Skin epidermis (tissue), 12 donors: ENCODE results near the gene TSPEAR.
"Not testable (repeated sequence)": the region's sequence is repeated elsewhere in the genome, so short reads cannot be mapped to it uniquely, and the experiment has no call there.

Source experiments
- H3K27ac ChIP-seq, 21 experiments: fragments of 200-600 bp; sonication (generic) in 11 of 21; one replicate each; pipeline ENCODE4 v1.5.0; 2020; ENCODE audit warnings: mild to moderate bottlenecking in 3 of 21, inconsistent platforms in 2 of 21, moderate library complexity in 2 of 21
- H3K4me3 ChIP-seq, 7 experiments: fragments of 200-600 bp; sonication (generic) in 2 of 7; one replicate each; pipeline ENCODE4 v1.5.0; 2020; ENCODE audit warnings: inconsistent platforms in 2 of 7, mild to moderate bottlenecking in 2 of 7, moderate library complexity in 1 of 7

TSPEAR gene

DNA sequence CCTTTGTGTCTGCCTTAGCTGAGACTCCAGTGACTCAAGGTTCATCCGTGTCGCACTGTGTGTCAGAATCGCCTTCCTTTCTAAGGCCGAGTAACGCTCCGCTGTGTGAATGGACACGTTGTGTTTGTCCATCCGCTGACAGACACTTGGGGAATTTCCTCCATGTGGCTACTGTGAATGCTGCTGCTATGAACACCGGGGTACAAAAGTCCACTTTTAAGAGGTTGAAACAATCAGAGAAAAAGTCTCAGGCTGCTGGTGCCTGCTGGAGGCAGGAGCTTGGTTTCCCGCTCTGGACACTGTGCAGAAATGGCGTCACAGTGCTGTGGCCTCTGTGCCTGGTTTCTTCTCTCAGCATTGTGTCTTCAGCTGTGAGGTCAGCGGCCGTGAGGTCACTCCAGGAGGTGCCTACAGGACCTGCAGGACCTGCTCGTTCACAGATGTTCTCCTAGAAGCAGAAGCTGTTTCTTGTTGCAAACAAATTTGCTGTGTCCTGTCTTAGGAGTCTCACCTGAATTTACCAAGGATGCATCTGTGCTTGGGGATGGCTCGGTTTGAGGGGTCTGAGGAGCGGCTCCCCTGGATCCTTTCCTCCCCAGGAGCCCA lies 205.6 kb downstream of the TSPEAR start:
- Histone ChIP-seq H3K27ac (no peak overlapping the region), H3K4me3 (no peak overlapping the region)

DNA sequence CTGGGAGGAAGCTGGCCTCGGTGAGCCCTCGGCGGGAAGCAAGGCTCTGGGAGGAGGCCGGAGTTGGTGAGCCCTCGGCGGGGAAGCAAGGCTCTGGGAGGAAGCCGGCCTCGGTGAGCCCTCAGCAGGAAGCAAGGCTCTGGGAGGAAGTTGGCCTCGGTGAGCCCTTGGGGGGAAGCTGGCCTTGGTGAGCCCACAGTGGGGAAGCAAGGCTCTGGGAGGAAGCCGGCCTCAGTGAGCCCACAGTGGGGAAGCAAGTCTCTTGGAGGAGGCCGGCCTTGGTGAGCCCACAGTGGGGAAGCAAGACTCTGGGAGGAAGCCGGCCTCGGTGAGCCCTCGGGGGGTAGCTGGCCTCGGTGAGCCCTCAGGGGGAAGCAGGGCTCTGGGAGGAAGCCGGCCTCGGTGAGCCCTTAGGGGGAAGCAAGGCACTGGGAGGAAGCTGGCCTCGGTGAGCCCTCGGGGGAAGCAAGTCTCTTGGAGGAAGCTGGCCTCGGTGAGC lies 207.4 kb downstream of the TSPEAR start:
- no peak overlapping the region for H3K27ac ChIP-seq
- no peak overlapping the region for H3K4me3 ChIP-seq

- not testable (repeated sequence) for H3K27ac ChIP-seq
Measured at GRCh38 chr21:44503006-44503889, 208.1 kb downstream of the TSPEAR start.

GRCh38 chr21:44502171-44502958 lies 209.0 kb downstream of the TSPEAR start:
- no peak overlapping the region for H3K4me3 ChIP-seq
- H3K27ac ChIP-seq = no peak overlapping the region

More at GRCh38 chr21:44503006-44503889, 208.1 kb downstream of the TSPEAR start:
- H3K4me3 ChIP-seq = not testable (repeated sequence)

DNA sequence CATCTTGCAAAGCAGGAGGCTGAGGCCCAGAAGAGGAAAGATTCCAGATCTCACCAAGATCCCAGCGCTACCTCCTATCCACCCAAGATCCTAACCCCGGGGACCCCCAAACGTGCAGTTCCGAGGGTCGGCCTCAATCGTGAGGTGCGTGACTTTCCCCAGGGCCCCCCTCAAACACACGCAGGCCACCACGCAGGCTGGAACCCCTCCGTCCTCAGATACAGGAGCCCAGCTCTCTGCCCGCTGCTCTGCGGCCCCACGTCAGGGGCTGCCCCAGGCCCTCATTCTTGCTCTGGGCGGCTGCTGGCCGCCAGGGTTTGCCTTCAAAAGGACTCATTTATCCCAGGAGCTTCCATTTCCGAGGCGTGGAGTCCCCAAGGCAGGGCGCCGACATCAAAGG lies 211.3 kb downstream of the TSPEAR start:
- H3K27ac ChIP-seq = no peak overlapping the region
- H3K4me3 ChIP-seq = no peak overlapping the region

DNA sequence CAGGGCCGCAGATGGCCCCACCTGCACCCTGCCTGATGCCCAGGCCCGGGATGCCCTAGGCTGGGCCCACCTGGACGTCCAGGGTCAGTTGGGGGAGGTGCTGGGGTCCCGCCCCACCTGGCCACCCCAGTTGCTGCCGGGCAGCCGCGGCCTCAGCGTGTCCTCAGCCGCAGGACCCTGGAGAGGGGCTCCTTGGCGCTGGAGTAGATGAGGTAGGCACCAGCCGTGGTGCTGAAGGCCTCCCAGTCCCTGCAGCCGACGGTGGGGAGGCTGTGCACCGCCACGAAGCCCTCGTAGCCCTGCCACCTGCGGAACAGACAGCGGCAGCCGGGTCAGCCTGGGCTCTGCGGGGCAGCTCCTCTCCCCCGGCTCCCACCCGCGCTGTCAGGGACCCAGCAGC lies 211.7 kb downstream of the TSPEAR start:
- H3K4me3 ChIP-seq = no peak overlapping the region
- H3K27ac ChIP-seq = no peak overlapping the region

DNA sequence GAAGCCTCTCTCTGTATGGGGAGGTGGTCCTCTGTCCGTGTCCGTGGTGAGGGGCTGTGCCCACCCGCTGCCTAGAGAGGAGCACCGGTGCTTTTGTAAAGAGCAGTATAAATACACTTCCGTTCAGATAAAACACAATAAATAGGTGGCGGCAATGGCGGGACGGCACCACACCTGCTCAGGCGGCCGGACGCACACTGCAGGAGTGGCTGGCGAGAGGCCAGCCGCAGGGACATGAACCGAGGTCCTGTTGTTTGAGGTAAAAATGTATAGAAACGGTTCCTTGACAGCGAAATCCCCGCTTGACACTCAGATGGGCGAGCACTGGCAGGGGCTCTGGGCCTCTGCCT lies 212.2 kb downstream of the TSPEAR start:
- H3K27ac ChIP-seq = no peak overlapping the region

GRCh38 chr21:44498280-44499210 lies 212.8 kb downstream of the TSPEAR start:
- peak overlapping the region in 1 of 21 experiments; percentile 28 for H3K27ac ChIP-seq

More for the DNA sequence above, 212.2 kb downstream of the TSPEAR start:
- no peak overlapping the region for H3K4me3 ChIP-seq

GRCh38 chr21:44497703-44498126 lies 213.7 kb downstream of the TSPEAR start:
- H3K4me3 ChIP-seq = no peak overlapping the region
- H3K27ac ChIP-seq = peak overlapping the region in 7 of 21 experiments; percentile 18 to 60 (median 28)

More at GRCh38 chr21:44498280-44499210, 212.8 kb downstream of the TSPEAR start:
- H3K4me3 ChIP-seq = no peak overlapping the region

GRCh38 chr21:44496564-44497550 lies 214.5 kb downstream of the TSPEAR start:
- H3K27ac ChIP-seq = peak overlapping the region in 7 of 21 experiments; percentile 18 to 60 (median 28)
- no peak overlapping the region for H3K4me3 ChIP-seq

- no peak overlapping the region for H3K4me3 ChIP-seq
- H3K27ac ChIP-seq = no peak overlapping the region
Measured at GRCh38 chr21:44495611-44496563, 215.5 kb downstream of the TSPEAR start.

DNA sequence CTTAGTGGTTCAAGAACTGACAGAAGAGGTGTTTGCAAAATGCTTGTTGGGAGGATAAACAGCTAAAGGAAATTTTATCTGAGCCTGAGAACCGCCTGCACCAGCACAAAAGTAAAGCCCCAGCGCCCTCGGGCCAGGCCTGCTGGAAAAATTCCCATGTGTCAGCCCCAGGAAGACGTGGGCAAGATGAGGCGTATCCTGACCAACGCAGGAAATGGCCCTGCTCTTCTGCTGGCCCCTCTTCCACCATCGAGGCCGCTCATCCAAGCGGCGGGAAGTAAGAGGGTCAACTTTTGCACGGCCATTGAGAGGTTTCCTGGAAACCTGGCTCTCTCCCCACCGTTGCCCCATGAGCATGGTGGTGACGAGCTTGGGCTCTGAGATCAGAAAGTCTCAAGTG lies 216.4 kb downstream of the TSPEAR start:
- no peak overlapping the region for H3K27ac ChIP-seq
- no peak overlapping the region for H3K4me3 ChIP-seq

- Histone ChIP-seq H3K4me3 (no peak overlapping the region), H3K27ac (no peak overlapping the region)
Measured at GRCh38 chr21:44494418-44494817, 217.0 kb downstream of the TSPEAR start.

- H3K27ac ChIP-seq = no peak overlapping the region
Measured at GRCh38 chr21:44492567-44493385, 218.6 kb downstream of the TSPEAR start.

GRCh38 chr21:44490816-44491215 lies 220.6 kb downstream of the TSPEAR start:
- H3K4me3 ChIP-seq = no peak overlapping the region
- H3K27ac ChIP-seq = no peak overlapping the region

More at GRCh38 chr21:44492567-44493385, 218.6 kb downstream of the TSPEAR start:
- H3K4me3 ChIP-seq = no peak overlapping the region

- Histone ChIP-seq H3K4me3 (no peak overlapping the region), H3K27ac (no peak overlapping the region)
Measured at GRCh38 chr21:44490405-44490804, 221.0 kb downstream of the TSPEAR start.
